HepG2 (cell line): Measurements from ENCODE around the gene PRDX5. TPM values are rescaled to one million over a fixed set of nuclear protein-coding genes. Genes with fewer than 3 reads are reported as not detected.

Experiments
- CHD4 ChIP-seq: fragments of 200-600 bp; sonication (generic); IDR thresholded peaks from 2 replicates; pipeline ENCODE4 v1.7.0; 2017; ENCODE audit warnings: mild to moderate bottlenecking, low read length, borderline replicate concordance
- KDM2A ChIP-seq: sonication (generic); formaldehyde crosslinking; IDR thresholded peaks from 2 replicates; pipeline ENCODE4 v1.4.0; 2020; ENCODE audit warnings: low read depth, missing genetic modification reagents, borderline replicate concordance
- MTF2 ChIP-seq: sonication (generic); formaldehyde crosslinking; IDR thresholded peaks from 2 replicates; pipeline ENCODE4 v1.5.0; 2020; ENCODE audit warnings: missing genetic modification reagents, borderline replicate concordance
- RBFOX2 ChIP-seq: fragments of 200-400 bp; formaldehyde crosslinking; IDR thresholded peaks from 2 replicates; pipeline ENCODE4 v1.6.1; 2017; ENCODE audit warnings: low read depth, mild to moderate bottlenecking, low read length
- SIX4 ChIP-seq: sonication (generic); formaldehyde crosslinking; IDR thresholded peaks from 2 replicates; pipeline ENCODE4 v1.4.0; 2020; ENCODE audit warnings: missing genetic modification reagents
- TAF1 ChIP-seq: sonication (generic); formaldehyde crosslinking; IDR thresholded peaks from 2 replicates; pipeline ENCODE4 v1.4.0; 2020; ENCODE audit warnings: missing genetic modification reagents
- ZHX1 ChIP-seq: sonication (generic); formaldehyde crosslinking; IDR thresholded peaks from 2 replicates; pipeline ENCODE4 v1.8.1; 2022; ENCODE audit warnings: low read depth, mild to moderate bottlenecking, missing genetic modification reagents
- polyA plus RNA-seq, 8 experiments: library from polyadenylated mRNA; depleted of rRNA in 3 of 8; stranded (reverse) in 7 of 8; unstranded in 1 of 8; fragments of >200 nt; fragmentation: Illumina TruSeq in 4 of 8; extraction: Trizol in 4 of 8; gene quantifications; 2 replicates each; pipeline versions ENCODE4 v1.2.1 to v1.2.3, GENCODE V29; 2011 to 2016; ENCODE audit warnings: low read depth in 4 of 8, missing spikeins in 1 of 8, mixed read lengths in 1 of 8; ENCODE audit not compliant: insufficient read depth in 1 of 8
- total RNA-seq, 5 experiments: library from RNA; depleted of rRNA; stranded (reverse); fragments of >200 nt; fragmentation: Illumina TruSeq; extraction: Trizol; gene quantifications; 2 replicates each; pipeline ENCODE4 v1.2.3, GENCODE V29; 2016; ENCODE audit warnings: low read depth in 1 of 5
- TF ChIP-seq, protein P1 (sequence below): sonication (generic); formaldehyde crosslinking; IDR thresholded peaks from 2 replicates; pipeline ENCODE4 v1.4.0; 2020; ENCODE audit warnings: mild to moderate bottlenecking, missing genetic modification reagents, borderline replicate concordance
- TF ChIP-seq, protein P2 (sequence below): sonication (generic); formaldehyde crosslinking; IDR thresholded peaks from 2 replicates; pipeline ENCODE4 v1.4.0; 2020; ENCODE audit warnings: missing genetic modification reagents

The PRDX5 gene
- total and polyA plus RNA-seq, 2 of the 13 experiments (the other 11 are each of a cell fraction or from before 2014, with no cell fraction given): 215 to 311 TPM

GRCh38 chr11:64341851-64342791 is 24.2 kb downstream of the PRDX5 start (continued):
- TF ChIP-seq, protein P1, sequence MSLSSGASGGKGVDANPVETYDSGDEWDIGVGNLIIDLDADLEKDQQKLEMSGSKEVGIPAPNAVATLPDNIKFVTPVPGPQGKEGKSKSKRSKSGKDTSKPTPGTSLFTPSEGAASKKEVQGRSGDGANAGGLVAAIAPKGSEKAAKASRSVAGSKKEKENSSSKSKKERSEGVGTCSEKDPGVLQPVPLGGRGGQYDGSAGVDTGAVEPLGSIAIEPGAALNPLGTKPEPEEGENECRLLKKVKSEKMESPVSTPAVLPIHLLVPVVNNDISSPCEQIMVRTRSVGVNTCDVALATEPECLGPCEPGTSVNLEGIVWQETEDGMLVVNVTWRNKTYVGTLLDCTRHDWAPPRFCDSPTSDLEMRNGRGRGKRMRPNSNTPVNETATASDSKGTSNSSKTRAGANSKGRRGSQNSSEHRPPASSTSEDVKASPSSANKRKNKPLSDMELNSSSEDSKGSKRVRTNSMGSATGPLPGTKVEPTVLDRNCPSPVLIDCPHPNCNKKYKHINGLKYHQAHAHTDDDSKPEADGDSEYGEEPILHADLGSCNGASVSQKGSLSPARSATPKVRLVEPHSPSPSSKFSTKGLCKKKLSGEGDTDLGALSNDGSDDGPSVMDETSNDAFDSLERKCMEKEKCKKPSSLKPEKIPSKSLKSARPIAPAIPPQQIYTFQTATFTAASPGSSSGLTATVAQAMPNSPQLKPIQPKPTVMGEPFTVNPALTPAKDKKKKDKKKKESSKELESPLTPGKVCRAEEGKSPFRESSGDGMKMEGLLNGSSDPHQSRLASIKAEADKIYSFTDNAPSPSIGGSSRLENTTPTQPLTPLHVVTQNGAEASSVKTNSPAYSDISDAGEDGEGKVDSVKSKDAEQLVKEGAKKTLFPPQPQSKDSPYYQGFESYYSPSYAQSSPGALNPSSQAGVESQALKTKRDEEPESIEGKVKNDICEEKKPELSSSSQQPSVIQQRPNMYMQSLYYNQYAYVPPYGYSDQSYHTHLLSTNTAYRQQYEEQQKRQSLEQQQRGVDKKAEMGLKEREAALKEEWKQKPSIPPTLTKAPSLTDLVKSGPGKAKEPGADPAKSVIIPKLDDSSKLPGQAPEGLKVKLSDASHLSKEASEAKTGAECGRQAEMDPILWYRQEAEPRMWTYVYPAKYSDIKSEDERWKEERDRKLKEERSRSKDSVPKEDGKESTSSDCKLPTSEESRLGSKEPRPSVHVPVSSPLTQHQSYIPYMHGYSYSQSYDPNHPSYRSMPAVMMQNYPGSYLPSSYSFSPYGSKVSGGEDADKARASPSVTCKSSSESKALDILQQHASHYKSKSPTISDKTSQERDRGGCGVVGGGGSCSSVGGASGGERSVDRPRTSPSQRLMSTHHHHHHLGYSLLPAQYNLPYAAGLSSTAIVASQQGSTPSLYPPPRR (CRISPR knock-in tag): no peak
- TF ChIP-seq TAF1 (peak; percentile 23; the same call in 1 of the 2 replicates), SIX4 (no peak), MTF2 (CRISPR knock-in tag) (0 out of 2 replicates have a peak, but pooled peaks have one; percentile 75), CHD4 (no peak), KDM2A (CRISPR knock-in tag) (peak; percentile 51; the same call in 1 of the 2 replicates), RBFOX2 (peak; percentile 46; the same call in 1 of the 2 replicates), ZHX1 (no peak)
- TF ChIP-seq, protein P2, sequence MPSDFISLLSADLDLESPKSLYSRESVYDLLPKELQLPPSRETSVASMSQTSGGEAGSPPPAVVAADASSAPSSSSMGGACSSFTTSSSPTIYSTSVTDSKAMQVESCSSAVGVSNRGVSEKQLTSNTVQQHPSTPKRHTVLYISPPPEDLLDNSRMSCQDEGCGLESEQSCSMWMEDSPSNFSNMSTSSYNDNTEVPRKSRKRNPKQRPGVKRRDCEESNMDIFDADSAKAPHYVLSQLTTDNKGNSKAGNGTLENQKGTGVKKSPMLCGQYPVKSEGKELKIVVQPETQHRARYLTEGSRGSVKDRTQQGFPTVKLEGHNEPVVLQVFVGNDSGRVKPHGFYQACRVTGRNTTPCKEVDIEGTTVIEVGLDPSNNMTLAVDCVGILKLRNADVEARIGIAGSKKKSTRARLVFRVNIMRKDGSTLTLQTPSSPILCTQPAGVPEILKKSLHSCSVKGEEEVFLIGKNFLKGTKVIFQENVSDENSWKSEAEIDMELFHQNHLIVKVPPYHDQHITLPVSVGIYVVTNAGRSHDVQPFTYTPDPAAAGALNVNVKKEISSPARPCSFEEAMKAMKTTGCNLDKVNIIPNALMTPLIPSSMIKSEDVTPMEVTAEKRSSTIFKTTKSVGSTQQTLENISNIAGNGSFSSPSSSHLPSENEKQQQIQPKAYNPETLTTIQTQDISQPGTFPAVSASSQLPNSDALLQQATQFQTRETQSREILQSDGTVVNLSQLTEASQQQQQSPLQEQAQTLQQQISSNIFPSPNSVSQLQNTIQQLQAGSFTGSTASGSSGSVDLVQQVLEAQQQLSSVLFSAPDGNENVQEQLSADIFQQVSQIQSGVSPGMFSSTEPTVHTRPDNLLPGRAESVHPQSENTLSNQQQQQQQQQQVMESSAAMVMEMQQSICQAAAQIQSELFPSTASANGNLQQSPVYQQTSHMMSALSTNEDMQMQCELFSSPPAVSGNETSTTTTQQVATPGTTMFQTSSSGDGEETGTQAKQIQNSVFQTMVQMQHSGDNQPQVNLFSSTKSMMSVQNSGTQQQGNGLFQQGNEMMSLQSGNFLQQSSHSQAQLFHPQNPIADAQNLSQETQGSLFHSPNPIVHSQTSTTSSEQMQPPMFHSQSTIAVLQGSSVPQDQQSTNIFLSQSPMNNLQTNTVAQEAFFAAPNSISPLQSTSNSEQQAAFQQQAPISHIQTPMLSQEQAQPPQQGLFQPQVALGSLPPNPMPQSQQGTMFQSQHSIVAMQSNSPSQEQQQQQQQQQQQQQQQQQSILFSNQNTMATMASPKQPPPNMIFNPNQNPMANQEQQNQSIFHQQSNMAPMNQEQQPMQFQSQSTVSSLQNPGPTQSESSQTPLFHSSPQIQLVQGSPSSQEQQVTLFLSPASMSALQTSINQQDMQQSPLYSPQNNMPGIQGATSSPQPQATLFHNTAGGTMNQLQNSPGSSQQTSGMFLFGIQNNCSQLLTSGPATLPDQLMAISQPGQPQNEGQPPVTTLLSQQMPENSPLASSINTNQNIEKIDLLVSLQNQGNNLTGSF (CRISPR knock-in tag): no peak
